Ishikawa (cell line): ENCODE data around the gene RNF149.

Source experiments
- CREB1 ChIP-seq: IDR thresholded peaks from 2 replicates; pipeline ENCODE4 v1.6.1; 2012; ENCODE audit warnings: low read depth
- EGR1 ChIP-seq: IDR thresholded peaks from 2 replicates; pipeline ENCODE4 v1.6.1; 2012
- EP300 ChIP-seq: IDR thresholded peaks from 2 replicates; pipeline ENCODE4 v1.6.1; 2012; ENCODE audit warnings: borderline replicate concordance
- NFIC ChIP-seq: IDR thresholded peaks from 2 replicates; pipeline ENCODE4 v1.6.1; 2012
- REST ChIP-seq: IDR thresholded peaks from 2 replicates; pipeline ENCODE4 v1.6.1; 2012; ENCODE audit warnings: low read depth, mild to moderate bottlenecking
- TAF1 ChIP-seq: IDR thresholded peaks from 2 replicates; pipeline ENCODE4 v1.6.1; 2012; ENCODE audit warnings: low read depth, mild to moderate bottlenecking
- TCF12 ChIP-seq: IDR thresholded peaks from 2 replicates; pipeline ENCODE4 v1.6.1; 2012; ENCODE audit warnings: low read depth
- USF1 ChIP-seq: IDR thresholded peaks from 2 replicates; pipeline ENCODE4 v1.6.1; 2012
- YY1 ChIP-seq: IDR thresholded peaks from 2 replicates; pipeline ENCODE4 v1.6.1; 2012; ENCODE audit warnings: low read depth
- TF ChIP-seq, protein P1 (sequence below): IDR thresholded peaks from 2 replicates; pipeline ENCODE4 v1.6.1; 2012

- TF ChIP-seq EGR1 (no peak), TCF12 (no peak), NFIC (no peak), TAF1 (no peak), EP300 (no peak), REST (no peak), USF1 (no peak), CREB1 (no peak), YY1 (no peak)
- TF ChIP-seq, protein P1, sequence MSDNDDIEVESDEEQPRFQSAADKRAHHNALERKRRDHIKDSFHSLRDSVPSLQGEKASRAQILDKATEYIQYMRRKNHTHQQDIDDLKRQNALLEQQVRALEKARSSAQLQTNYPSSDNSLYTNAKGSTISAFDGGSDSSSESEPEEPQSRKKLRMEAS, result no peak
These were observed 48.9 kb upstream of the RNF149 start for GRCh38 chr2:101357376-101357775.
